ENCODE results near the gene HMG20B.

The HMG20B gene

GRCh38 chr19:3626473-3627350 lies 54.0 kb downstream of the HMG20B start, which contains the start of gene CACTIN:
TSS of gene CACTIN (minus strand) at chr19:3626790. CDS start at chr19:3626762, 28 bp downstream.
- TF ChIP-seq POLR2A (IDR thresholded peaks at IDR 0.05; ENCODE audit: low read length) (peak; percentile 83), GATA1 (IDR thresholded peaks at IDR 0.05; ENCODE audit: low read depth, low read length) (no peak)
- peak; percentile 99 for DNase-seq

- TF ChIP-seq POLR2A (IDR thresholded peaks at IDR 0.05; ENCODE audit: low read length) = no peak
- TF ChIP-seq GATA1 (IDR thresholded peaks at IDR 0.05; ENCODE audit: low read depth, low read length) = no peak
- DNase-seq = no peak
Observed at GRCh38 chr19:3627351-3627723, 54.6 kb downstream of the HMG20B start.

Data from erythroblast (primary cell).